ENCODE measurements around the gene BAZ2B.
"Not testable (repeated sequence)": the region's sequence is repeated elsewhere in the genome, so short reads cannot be mapped to it uniquely, and the experiment has no call there.

The BAZ2B gene

DNA sequence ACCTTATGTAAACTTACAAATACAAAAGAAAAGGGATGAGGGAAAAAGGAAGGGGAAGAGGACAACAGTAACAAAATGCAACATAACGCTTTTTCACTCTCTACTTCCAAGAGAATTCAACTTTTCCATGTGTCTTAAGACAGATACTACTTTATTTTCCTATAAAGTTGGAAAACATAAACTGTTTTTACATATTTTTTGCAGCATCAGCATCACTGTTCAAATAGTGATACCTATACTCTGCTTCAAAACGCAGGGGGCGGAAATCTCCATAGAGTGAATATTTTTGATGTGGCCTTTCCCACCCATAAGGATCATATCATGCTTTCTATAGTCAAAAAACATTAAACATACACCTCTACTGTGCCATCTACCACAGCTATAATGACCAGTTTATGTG, 77.5 kb downstream of the BAZ2B start:
- TF ChIP-seq ZNF70 (CRISPR knock-in tag; IDR thresholded peaks at IDR 0.05) = no peak
- TF ChIP-seq TOX (CRISPR knock-in tag; IDR thresholded peaks at IDR 0.05; ENCODE audit: borderline replicate concordance) = no peak
- TF ChIP-seq SNAI2 (CRISPR knock-in tag; IDR thresholded peaks at IDR 0.05) = no peak
- TF ChIP-seq, protein P1, sequence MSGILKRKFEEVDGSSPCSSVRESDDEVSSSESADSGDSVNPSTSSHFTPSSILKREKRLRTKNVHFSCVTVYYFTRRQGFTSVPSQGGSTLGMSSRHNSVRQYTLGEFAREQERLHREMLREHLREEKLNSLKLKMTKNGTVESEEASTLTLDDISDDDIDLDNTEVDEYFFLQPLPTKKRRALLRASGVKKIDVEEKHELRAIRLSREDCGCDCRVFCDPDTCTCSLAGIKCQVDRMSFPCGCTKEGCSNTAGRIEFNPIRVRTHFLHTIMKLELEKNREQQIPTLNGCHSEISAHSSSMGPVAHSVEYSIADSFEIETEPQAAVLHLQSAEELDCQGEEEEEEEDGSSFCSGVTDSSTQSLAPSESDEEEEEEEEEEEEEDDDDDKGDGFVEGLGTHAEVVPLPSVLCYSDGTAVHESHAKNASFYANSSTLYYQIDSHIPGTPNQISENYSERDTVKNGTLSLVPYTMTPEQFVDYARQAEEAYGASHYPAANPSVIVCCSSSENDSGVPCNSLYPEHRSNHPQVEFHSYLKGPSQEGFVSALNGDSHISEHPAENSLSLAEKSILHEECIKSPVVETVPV (CRISPR knock-in tag; IDR thresholded peaks at IDR 0.05) = no peak
- TF ChIP-seq, protein P2, sequence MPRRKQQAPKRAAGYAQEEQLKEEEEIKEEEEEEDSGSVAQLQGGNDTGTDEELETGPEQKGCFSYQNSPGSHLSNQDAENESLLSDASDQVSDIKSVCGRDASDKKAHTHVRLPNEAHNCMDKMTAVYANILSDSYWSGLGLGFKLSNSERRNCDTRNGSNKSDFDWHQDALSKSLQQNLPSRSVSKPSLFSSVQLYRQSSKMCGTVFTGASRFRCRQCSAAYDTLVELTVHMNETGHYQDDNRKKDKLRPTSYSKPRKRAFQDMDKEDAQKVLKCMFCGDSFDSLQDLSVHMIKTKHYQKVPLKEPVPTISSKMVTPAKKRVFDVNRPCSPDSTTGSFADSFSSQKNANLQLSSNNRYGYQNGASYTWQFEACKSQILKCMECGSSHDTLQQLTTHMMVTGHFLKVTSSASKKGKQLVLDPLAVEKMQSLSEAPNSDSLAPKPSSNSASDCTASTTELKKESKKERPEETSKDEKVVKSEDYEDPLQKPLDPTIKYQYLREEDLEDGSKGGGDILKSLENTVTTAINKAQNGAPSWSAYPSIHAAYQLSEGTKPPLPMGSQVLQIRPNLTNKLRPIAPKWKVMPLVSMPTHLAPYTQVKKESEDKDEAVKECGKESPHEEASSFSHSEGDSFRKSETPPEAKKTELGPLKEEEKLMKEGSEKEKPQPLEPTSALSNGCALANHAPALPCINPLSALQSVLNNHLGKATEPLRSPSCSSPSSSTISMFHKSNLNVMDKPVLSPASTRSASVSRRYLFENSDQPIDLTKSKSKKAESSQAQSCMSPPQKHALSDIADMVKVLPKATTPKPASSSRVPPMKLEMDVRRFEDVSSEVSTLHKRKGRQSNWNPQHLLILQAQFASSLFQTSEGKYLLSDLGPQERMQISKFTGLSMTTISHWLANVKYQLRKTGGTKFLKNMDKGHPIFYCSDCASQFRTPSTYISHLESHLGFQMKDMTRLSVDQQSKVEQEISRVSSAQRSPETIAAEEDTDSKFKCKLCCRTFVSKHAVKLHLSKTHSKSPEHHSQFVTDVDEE (CRISPR knock-in tag; IDR thresholded peaks at IDR 0.05) = no peak
- TF ChIP-seq, protein P3, sequence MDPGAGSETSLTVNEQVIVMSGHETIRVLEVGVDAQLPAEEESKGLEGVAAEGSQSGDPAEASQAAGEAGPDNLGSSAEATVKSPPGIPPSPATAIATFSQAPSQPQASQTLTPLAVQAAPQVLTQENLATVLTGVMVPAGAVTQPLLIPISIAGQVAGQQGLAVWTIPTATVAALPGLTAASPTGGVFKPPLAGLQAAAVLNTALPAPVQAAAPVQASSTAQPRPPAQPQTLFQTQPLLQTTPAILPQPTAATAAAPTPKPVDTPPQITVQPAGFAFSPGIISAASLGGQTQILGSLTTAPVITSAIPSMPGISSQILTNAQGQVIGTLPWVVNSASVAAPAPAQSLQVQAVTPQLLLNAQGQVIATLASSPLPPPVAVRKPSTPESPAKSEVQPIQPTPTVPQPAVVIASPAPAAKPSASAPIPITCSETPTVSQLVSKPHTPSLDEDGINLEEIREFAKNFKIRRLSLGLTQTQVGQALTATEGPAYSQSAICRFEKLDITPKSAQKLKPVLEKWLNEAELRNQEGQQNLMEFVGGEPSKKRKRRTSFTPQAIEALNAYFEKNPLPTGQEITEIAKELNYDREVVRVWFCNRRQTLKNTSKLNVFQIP (CRISPR knock-in tag; IDR thresholded peaks at IDR 0.05; ENCODE audit: borderline replicate concordance, low read depth) = no peak
- no peak for TF ChIP-seq ESRRG (CRISPR knock-in tag; IDR thresholded peaks at IDR 0.05)
- TF ChIP-seq OSR1 (CRISPR knock-in tag; IDR thresholded peaks at IDR 0.05) = no peak
- TF ChIP-seq ZNF8 (CRISPR knock-in tag; IDR thresholded peaks at IDR 0.05) = no peak
- no peak for TF ChIP-seq GLIS3 (CRISPR knock-in tag; IDR thresholded peaks at IDR 0.05)
- TF ChIP-seq ZFP30 (CRISPR knock-in tag; IDR thresholded peaks at IDR 0.05) = no peak
- no peak for TF ChIP-seq ZC3H10 (CRISPR knock-in tag; IDR thresholded peaks at IDR 0.05)
- no peak for TF ChIP-seq PPARA (CRISPR knock-in tag; IDR thresholded peaks at IDR 0.05; ENCODE audit: borderline replicate concordance)
- no peak for TF ChIP-seq TCF4 (CRISPR knock-in tag; IDR thresholded peaks at IDR 0.05; ENCODE audit: borderline replicate concordance)
- no peak for TF ChIP-seq CSDC2 (CRISPR knock-in tag; IDR thresholded peaks at IDR 0.05)
- no peak for TF ChIP-seq ZNF565 (CRISPR knock-in tag; conservative IDR thresholded peaks at IDR 0.05; ENCODE audit: low read depth)
- no peak for TF ChIP-seq ARNTL (CRISPR knock-in tag; IDR thresholded peaks at IDR 0.05; ENCODE audit: borderline replicate concordance, low read depth)
- TF ChIP-seq, protein P4, sequence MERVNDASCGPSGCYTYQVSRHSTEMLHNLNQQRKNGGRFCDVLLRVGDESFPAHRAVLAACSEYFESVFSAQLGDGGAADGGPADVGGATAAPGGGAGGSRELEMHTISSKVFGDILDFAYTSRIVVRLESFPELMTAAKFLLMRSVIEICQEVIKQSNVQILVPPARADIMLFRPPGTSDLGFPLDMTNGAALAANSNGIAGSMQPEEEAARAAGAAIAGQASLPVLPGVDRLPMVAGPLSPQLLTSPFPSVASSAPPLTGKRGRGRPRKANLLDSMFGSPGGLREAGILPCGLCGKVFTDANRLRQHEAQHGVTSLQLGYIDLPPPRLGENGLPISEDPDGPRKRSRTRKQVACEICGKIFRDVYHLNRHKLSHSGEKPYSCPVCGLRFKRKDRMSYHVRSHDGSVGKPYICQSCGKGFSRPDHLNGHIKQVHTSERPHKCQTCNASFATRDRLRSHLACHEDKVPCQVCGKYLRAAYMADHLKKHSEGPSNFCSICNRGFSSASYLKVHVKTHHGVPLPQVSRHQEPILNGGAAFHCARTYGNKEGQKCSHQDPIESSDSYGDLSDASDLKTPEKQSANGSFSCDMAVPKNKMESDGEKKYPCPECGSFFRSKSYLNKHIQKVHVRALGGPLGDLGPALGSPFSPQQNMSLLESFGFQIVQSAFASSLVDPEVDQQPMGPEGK (CRISPR knock-in tag; IDR thresholded peaks at IDR 0.05; ENCODE audit: borderline replicate concordance) = no peak
- no peak for TF ChIP-seq BACH2 (CRISPR knock-in tag; IDR thresholded peaks at IDR 0.05; ENCODE audit: borderline replicate concordance)
- no peak for ATAC-seq

DNA sequence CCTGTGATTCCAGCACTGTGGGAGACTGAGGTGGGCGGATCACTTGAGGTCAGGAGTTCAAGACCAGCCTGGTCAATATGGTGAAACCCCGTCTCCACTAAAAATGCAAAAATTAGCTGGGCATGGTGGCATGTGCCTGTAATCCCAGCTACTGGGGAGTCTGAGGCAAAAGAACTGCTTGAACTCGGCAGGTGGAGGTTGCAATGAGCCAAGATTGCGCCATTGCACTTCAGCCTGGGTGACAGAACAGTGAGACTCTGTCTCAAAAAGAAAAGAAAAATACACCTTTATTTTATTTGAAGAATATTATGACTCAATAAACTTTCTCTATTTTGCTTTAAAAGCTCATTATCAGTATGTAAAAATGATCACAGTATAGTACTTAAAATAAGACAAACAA, 81.1 kb downstream of the BAZ2B start:
- ATAC-seq = not testable (repeated sequence)

DNA sequence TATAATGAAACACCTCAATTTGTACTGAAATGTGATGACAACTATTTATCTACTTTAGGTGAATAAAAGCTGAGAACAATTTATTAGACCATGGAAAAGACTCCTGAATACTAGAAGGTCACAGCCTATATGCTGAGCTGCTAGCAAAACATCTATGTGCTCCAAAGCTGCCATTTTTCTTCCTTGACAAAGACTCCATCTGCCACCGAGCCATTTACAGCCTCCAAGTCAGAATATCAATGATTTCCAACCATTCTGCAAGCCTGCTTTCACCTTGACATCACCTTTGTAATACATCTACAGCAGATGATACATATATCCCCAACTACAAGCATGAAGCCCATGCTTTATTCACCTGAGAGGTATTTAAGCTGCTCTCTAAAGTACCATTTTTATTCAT, 84.9 kb downstream of the BAZ2B start:
- no peak for ATAC-seq
- TF ChIP-seq TOX (CRISPR knock-in tag; IDR thresholded peaks at IDR 0.05; ENCODE audit: borderline replicate concordance) (no peak), PPARA (CRISPR knock-in tag; IDR thresholded peaks at IDR 0.05; ENCODE audit: borderline replicate concordance) (no peak), ZNF565 (CRISPR knock-in tag; conservative IDR thresholded peaks at IDR 0.05; ENCODE audit: low read depth) (no peak), ESRRG (CRISPR knock-in tag; IDR thresholded peaks at IDR 0.05) (no peak)
- TF ChIP-seq, protein P5, sequence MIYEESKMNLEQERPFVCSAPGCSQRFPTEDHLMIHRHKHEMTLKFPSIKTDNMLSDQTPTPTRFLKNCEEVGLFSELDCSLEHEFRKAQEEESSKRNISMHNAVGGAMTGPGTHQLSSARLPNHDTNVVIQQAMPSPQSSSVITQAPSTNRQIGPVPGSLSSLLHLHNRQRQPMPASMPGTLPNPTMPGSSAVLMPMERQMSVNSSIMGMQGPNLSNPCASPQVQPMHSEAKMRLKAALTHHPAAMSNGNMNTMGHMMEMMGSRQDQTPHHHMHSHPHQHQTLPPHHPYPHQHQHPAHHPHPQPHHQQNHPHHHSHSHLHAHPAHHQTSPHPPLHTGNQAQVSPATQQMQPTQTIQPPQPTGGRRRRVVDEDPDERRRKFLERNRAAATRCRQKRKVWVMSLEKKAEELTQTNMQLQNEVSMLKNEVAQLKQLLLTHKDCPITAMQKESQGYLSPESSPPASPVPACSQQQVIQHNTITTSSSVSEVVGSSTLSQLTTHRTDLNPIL (CRISPR knock-in tag; IDR thresholded peaks at IDR 0.05; ENCODE audit: low read depth) = no peak
- TF ChIP-seq, protein P3 (CRISPR knock-in tag; IDR thresholded peaks at IDR 0.05; ENCODE audit: borderline replicate concordance, low read depth) = no peak
- TF ChIP-seq, protein P1 (CRISPR knock-in tag; IDR thresholded peaks at IDR 0.05) = no peak

All from SK-N-SH treated with all-trans-retinoic acid at 6 μM for 48 hours (cell line).